Jurkat, Clone E6-1 (cell line): ENCODE measurements around the gene B3GNT9. TPM values are rescaled to one million over a fixed set of nuclear protein-coding genes. Genes with fewer than 3 reads are reported as not detected.

Experiments
- DNase-seq: peaks from one replicate; pipeline ENCODE4 v3.0.0-alpha.2; 2011; ENCODE audit warnings: low read depth, low spot score
- H3K4me3 ChIP-seq: 2 replicates; pipeline ENCODE4 v1.5.1; 2011; ENCODE audit warnings: mild to moderate bottlenecking, low read length, control low read depth, moderate library complexity
- polyA plus RNA-seq: library from polyadenylated mRNA; unstranded; fragments of >200 nt; gene quantifications from one replicate; pipeline ENCODE4 v1.2.1, GENCODE V29; 2012; ENCODE audit warnings: missing spikeins; ENCODE audit not compliant: insufficient read length, insufficient read depth

The B3GNT9 gene, protein sequence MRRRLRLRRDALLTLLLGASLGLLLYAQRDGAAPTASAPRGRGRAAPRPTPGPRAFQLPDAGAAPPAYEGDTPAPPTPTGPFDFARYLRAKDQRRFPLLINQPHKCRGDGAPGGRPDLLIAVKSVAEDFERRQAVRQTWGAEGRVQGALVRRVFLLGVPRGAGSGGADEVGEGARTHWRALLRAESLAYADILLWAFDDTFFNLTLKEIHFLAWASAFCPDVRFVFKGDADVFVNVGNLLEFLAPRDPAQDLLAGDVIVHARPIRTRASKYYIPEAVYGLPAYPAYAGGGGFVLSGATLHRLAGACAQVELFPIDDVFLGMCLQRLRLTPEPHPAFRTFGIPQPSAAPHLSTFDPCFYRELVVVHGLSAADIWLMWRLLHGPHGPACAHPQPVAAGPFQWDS
- 0.81 TPM for polyA plus RNA-seq

DNA sequence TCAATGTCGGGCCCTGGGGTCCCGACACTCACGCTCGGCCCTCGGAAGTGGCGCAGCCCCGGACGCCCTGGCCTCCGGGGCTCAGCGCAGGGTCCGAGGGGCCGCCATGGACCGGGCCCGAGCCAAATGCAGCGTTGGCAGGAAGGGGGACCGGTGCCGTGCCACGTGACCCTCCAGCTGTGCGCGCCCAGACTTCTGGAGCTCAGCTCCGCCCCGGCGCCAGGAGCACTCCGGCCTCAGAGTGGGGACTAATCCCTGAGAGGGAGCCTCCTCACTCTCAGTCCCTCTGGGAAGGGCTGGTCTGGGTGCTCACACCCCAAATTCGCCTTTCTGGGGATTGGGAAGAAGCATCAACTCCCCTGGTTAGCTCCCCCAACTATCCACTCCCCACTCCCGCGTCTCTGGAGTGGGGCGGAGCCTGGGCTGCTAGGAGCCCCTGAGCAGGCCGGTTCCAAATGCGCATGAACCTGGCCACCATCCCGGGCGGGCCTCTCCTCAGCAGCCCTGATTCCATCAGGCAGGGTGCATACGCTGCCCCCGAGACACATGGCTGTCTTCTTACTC is at the start of gene B3GNT9:
TSS of gene B3GNT9 (minus strand) at position 166 of the 564 bp plus-strand sequence. CDS start 513 bp downstream, outside the sequence.
- no peak for DNase-seq
- no peak within 1 kb of the TSS for H3K4me3 ChIP-seq

DNA sequence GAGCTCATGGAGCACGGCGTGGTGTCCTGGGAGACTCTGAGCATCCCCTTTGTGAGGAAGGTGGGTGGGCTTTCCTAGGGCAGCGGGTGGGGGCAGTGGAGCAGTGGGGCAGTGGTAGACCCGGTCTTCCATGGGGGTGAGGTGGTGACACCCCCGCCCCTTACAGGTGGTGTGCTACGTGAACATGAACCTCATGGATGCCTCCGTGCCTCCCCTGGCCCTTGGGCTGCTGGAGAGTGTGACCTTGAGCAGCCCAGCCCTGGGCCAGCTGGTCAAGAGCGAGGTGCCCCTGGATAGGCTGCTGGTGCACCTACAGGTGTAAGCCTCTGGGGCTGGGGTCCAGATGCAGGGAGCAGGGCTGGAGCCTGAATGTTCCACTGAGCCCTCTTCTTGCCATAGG is 49.7 kb upstream of the B3GNT9 start:
- no peak for DNase-seq
- no peak overlapping the region for H3K4me3 ChIP-seq

DNA sequence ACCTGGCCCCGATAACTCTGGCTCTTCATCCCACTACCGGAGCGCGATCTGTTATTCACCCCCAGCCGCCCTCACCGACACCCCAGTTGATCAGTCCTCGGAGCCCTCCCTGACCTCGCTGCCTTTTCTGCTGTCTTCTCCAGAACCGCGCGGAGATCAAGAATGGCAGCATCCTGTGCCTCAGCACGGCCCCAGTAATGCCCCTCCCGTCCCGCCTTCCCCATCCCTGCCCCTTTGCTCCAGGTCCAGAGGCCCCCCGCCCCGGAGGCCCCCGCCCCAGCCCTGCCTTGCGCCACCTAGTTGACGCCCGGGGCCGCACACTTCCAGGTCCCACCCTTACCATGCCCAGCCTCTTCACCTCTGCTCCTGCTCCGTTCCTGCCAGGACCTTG is 49.0 kb upstream of the B3GNT9 start:
- no peak overlapping the region for H3K4me3 ChIP-seq
- DNase-seq: no peak

DNA sequence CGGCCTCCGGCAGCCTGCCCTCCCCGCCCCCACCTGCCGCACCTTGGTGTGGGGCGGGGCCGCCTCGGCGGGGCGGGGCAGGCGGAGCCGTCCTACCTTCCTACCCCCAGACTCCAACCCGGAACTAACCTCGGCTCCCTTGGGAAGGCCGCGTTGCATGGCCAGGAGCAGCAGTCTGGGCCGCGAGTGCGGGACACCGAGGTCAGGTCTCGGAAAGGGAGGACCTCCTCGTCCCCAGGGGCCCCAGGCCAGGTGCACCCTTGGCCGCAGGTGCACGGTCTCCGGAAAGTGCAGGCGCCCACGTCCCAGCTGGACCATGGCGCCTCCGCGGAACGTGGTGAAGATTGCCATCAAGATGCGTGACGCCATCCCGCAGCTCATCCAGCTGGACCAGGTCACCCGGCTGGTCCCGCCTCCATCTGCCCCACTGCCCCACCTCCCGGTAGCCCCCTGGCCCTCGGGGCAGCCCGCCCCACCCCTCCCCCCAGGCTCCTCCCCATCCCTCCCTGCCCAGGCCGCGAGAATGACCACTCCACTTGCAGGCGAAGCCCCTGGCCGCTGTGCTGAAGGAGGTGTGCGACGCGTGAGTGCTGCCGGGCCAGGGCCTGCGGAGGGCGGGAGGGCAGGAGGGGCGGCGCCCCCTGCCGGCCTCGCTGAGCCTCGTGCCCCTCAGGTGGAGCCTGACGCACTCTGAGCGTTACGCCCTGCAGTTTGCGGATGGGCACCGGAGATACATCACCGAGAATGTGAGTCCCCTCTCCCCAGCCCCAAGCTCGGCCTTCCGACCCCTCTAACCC is 48.4 kb upstream of the B3GNT9 start, which contains the start of gene ELMO3:
TSS of gene ELMO3 (plus strand) at position 121 of the 797 bp plus-strand sequence. CDS start at position 317, 196 bp downstream.
- no peak within 1 kb of the TSS for H3K4me3 ChIP-seq
- no peak for DNase-seq

DNA sequence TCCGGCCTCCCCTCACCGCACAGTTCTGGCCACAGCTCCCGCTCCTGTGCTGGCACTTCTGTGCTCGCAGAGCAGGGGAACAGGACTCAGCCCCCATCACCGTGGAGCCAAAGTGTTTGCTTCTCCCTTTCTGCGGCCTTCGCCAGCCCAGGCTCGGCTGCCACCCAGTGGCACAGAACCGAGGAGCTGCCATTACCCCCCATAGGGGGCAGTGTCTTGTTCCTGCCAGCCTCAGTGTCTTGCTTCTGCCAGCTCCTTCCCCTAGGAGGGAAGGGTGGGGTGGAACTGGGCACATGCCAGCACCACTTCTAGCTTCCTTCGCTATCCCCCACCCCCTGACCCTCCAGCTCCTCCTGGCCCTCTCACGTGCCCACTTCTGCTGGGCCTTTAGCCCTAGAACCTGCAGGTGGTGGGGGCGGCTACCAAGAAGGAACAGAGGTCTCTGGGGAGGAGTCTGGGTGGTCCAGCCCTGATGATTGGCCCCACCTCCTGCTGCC is 47.5 kb upstream of the B3GNT9 start:
- no peak overlapping the region for H3K4me3 ChIP-seq
- peak; percentile 25 for DNase-seq

DNA sequence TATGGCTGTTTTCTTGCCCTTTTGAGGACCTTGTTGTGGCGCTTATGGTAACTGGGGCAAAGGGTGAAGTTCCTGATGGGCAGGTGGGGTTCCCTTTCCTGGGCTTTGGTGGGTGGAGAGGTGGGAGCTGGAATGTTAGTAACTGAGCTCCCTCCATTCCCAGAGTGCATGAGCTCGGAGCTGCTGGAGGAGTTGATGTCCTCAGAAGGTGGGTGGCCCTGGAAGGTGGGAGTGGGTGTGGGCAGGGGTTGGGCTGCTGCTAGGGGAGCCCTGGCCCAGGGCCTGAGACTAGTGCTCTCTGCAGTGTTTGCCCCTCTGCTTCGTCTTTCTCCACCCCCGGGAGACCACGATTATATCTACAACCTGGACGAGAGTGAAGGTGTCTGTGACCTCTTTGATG is 46.9 kb upstream of the B3GNT9 start:
- no peak overlapping the region for H3K4me3 ChIP-seq
- DNase-seq: no peak

DNA sequence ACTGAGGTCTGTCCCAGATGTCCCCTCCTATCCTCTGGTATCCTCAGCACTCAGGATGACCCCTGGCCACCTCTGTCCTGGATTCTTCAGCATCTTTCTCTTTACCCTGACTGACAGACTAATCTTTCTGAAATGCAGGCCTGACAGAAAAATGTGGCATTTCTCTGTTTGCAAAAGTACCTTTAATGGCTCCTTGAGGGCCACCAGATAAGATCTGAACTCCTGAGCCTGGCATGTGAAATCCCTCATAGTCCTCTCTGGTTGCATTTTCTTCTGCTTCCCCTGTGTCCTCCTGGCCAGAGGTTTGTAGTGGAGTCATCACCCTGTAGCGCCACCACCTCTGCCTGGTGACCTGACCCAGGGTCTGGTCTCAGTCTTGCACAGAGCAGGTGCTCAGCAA is 46.1 kb upstream of the B3GNT9 start:
- no peak overlapping the region for H3K4me3 ChIP-seq

DNA sequence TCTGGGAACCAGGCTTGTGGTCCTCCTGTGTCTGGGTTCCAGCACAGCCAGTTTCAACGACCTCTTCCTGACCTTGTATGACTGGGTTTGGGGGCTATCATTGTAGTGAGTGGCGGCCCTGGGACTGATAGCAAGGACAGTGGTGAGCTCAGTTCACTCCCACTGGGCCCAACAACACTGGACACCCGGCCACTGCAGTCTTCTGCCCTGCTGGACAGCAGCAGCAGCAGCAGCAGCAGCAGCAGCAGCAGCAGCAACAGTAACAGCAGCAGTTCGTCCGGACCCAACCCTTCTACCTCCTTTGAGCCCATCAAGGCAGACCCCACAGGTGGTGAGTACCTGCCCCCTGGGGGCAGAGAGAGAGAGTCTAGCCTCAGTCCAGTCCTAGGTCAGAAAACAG is 44.9 kb upstream of the B3GNT9 start:
- no peak overlapping the region for H3K4me3 ChIP-seq
- no peak for DNase-seq

More for the DNA sequence above, 46.1 kb upstream of the B3GNT9 start:
- DNase-seq: no peak

DNA sequence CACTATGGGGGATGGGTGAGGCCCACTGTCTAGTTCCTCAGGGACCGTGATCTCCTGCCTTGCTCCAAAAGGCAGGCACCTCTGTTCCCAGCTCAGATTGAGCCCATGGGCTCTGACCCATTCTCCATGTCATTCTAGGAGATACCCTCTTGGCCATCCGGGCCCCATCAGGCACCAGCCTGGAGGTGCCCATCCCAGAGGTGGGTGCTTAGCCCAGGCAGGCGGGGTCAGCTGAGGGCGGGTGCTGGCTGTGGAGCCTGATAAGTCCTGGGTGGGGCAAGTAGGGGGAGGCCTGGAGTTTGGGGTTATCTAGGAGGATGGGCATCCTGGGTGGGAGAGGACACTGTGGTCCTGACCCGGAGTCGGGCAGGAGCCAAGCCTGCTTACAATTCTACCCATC is 43.5 kb upstream of the B3GNT9 start:
- no peak for DNase-seq
- no peak overlapping the region for H3K4me3 ChIP-seq

DNA sequence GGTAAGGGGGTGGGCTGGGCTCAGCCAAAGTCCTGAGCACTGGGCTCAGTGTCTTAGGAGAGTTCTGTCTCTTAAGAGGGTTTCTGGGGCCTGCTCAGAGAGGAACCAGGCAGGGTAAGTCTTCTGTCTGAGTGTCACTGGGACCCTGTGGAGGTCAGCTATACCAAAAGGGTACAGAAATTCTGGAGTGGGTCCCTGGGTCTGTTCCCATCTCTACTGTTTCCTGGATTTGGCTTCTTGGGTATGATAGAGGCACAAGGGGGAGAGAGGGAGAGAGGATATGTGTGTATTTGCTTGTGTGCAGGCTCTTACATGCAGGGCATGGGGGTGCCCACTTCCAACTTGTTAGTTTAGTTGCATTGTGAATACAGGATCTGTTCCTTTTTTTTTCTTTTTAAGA is 42.7 kb upstream of the B3GNT9 start:
- H3K4me3 ChIP-seq: peak overlapping the region; percentile 100
- no peak for DNase-seq

DNA sequence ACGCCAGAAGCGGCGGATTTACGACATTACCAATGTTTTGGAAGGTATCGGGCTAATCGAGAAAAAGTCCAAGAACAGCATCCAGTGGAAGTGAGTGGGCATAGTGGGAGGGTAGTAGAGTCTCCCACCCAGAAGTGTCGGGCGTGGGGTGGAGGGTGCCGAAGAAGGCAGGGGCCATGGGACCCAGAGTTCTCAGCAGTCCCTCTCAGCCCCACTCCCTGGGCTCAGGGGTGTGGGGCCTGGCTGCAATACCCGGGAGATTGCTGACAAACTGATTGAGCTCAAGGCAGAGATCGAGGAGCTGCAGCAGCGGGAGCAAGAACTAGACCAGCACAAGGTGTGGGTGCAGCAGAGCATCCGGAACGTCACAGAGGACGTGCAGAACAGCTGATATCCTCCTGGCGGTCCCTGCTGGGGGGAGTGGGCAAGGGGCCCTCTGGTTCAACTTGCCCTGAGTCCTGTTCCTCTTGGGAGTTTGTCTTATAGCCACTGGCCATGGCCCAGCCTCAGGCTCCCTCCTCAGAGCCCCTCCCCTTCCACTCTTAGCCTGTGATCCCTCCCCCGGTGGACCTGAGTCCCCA is 42.1 kb upstream of the B3GNT9 start:
- DNase-seq: no peak
- peak overlapping the region; percentile 100 for H3K4me3 ChIP-seq

DNA sequence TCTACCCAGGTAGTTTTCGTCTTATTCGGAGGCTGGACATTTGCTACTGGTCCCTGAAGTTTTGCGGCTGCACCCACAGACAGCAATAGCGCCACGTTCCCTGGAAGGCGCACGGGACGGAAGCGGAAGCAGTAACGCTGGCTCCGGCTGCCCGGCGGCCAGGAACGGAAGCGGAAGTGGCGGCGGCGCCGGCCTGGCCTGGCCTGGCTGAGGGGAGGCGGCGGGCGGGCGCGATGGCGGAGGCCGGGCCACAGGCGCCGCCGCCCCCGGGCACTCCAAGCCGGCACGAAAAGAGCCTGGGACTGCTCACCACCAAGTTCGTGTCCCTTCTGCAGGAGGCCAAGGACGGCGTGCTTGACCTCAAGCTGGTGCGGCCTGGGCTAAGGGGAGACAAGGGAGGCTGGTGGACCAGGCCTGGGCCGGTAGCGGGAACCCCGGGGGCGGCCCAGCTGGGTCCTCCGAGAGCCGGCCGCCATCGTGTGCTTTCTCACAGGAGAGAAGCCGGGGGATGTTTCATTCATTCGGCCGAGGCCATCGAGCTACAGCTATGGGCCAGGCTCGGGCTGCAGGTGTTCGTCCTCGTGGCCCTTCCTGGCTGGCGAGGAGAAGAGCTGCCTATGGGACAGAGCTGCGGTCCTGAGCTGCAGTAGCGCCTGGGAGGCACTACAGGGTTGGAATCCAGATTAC is 41.3 kb upstream of the B3GNT9 start, which contains the start of gene E2F4:
TSS of gene E2F4 (plus strand) at position 161 of the 687 bp plus-strand sequence. CDS start at position 234, 73 bp downstream.
- peak within 1 kb of the TSS; percentile 100 for H3K4me3 ChIP-seq
- DNase-seq: peak; percentile 88

DNA sequence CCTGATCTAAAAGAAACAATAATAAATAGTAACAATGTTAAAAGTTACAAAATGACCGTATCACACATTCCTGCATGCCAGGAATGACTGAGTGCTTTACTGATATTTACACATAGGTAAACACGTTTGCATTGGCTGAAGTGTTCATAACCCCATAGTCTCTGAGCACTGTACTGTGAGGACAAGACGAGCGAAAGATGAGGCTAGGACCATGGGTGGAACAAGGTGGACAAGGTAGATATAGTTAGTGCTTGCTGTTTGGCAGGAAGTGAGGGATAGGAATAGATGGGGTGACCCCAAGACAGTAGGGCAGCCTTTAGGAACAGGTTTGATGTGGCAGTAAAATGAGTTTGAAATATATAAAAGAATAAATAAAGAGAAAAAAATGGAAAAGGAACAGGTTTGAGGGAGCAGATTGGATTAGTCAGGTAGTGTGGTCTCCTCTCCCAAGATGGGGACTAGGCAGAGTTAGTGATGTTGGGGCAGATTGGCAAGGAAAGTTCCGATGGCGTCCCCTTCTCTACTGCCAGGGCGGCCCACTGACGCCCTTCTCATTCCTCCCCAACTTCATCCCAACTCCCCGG is 40.7 kb upstream of the B3GNT9 start:
- H3K4me3 ChIP-seq: peak overlapping the region; percentile 100
- DNase-seq: no peak

DNA sequence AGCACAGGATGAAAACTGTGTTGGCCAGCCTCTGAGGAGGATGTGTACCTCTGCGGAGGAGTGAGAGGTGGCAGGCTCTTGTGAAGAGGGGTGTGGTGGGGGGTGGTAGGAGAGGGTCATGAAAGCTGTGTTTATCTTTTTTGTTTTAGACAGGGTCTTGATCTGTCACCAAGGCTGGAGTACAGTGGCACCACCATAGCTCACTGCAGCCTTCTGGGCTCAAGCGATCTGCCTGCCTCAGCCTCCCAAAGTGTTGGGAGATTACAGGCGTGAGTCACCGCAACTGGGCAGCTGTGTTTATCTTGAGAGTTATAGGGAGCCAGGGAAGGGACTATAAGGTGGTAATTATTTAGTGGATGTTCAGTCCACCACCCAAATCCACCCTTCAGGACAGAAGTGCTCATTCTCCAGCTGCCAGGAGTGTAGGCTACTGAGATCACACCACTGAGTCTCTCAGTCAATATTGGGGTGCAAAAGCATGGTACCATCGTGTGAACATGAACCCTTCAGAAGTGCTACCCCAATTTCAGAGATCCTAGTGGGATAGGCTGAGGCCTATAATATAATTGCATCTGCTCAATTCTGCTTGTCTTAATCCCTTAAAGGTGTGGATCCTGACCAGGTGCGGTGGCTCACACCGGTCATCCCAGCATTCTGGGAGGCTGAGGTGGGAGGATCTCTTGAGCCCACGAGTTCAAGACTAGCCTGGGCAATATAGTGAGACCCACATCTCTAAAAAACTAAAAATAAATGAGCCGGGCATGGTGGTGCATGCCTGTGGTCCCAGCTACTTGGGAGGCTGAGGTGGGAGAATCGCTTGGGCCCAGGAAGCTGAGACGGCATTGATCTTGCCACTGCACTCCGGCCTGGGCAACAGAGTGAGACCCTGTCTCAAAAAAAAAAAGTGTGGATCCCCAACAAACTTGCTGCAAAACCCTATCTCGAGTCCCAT is 39.9 kb upstream of the B3GNT9 start:
- H3K4me3 ChIP-seq: no peak overlapping the region
- DNase-seq: no peak

DNA sequence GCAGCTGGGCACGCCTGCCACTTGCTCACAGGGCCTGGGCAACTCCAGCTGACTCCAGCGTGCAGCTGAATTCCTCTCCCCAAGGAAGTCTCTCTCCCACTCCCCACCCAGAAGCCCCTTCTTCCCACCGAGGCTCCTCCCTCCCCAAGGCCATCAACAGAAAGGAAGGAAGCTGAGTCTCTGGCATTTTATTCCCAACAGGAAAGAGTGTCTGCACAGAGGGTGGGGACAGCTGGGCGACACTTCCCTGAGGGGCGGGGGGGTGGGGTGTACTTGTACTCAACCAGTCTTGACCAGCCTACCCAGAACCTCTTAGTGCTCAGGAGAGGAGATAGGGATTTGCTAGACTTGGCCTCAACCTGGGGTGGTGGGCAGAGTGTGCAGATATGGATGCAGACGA is 39.2 kb upstream of the B3GNT9 start, which contains the start of gene EXOC3L1:
TSS of gene EXOC3L1 (minus strand) at position 96 of the 400 bp plus-strand sequence. CDS start 460 bp downstream, outside the sequence.
- no peak for DNase-seq
- H3K4me3 ChIP-seq: no peak within 1 kb of the TSS

DNA sequence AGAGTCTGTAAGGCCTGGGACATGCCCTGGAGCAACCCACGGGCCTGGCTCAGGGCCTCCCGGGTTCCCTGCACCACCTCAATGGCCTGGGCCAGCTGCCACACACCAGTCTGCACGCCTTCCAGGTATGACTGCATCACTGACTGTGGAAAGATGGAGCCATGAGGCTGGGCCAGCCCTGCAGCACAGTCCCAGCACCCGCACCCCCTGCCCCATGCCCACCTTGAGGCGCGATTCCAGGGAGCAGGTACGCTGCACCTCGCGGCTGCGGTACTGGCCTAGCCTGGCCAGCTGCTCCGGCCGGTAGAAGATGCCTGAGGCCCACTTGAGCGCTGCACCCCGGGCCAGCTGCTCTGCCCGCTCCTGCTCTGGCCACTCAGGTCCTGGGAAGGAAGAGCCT is 38.0 kb upstream of the B3GNT9 start:
- DNase-seq: no peak
- H3K4me3 ChIP-seq: no peak overlapping the region

DNA sequence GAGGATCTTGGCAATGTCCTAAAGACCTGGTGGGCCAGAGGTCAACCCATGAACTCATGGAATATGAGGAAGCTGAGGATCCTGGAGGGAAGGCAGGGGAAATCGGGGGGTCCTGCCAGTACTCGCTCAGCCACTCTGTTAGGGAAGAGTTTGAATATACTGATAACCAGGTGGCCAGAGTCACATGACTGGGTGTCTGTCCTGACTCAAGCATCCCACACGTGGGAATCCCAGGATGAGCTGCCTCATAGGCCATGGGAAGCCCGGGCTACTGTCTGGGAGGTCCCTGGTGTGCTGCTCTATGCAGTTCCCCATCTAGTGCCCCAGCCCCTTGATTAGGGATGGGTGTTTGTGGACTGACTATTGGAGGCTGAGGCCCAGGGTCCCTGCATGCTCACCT is 37.5 kb upstream of the B3GNT9 start:
- DNase-seq: no peak

More for the DNA sequence above, 37.5 kb upstream of the B3GNT9 start:
- no peak overlapping the region for H3K4me3 ChIP-seq
